Measurements from ENCODE around the gene MED9.
"Not testable (repeated sequence)": the region's sequence is repeated elsewhere in the genome, so short reads cannot be mapped to it uniquely, and the experiment has no call there.

The MED9 gene

DNA sequence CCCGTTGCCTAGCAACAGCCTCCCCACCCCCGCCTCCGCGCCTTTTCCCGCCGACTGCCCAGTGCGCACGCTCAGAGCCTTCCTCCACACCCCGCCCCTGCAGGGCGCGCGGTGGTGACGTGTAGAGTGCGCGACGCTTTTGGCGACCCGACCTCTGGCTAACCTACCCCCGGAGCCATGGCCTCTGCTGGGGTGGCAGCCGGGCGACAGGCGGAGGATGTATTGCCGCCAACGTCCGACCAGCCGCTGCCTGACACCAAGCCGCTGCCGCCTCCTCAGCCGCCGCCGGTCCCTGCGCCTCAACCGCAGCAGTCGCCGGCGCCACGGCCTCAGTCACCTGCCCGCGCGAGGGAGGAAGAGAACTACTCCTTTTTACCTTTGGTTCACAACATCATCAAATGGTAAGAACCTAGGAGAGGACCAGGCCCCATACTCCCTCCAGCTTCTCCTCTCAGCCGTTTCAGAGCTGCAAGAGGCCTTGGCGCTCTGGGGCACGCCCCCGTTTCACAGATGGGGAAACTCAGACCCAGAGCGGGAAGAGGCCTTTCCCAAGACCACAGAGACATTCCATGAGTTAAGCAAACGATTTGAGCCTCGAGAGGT, at the start of gene MED9:
MED9 (plus strand) TSS at position 136 of the 603 bp plus-strand sequence; CDS start at position 178, 42 bp downstream.
- Histone ChIP-seq H3K27ac (peak within 1 kb of the TSS; percentile 75), H3K36me3 (ENCODE audit: insufficient read depth, low read length) (no peaks in the 10 kb centered on the region; the same call in 1 of the 2 replicates), H3K9me3 (ENCODE audit: low read depth, low read length) (no peaks in the 10 kb centered on the region), H3K9ac (ENCODE audit: insufficient read length) (peak within 1 kb of the TSS; percentile 98), H3K4me3 (peak within 1 kb of the TSS; percentile 94)
- TF ChIP-seq FOXP2 (optimal IDR thresholded peaks at IDR 0.05; ENCODE audit: control extremely low read depth, extremely low read length, insufficient read depth), result no peak
- peak; percentile 66; the same call in 1 of the 2 replicates for TF ChIP-seq POLR2AphosphoS5 (IDR thresholded peaks at IDR 0.05; ENCODE audit: borderline replicate concordance, low read depth, low read length)
- TF ChIP-seq EZH2 (IDR thresholded peaks at IDR 0.05), result no peak
- DNase-seq (ENCODE audit: low read depth, low spot score), result peak; percentile 16

DNA sequence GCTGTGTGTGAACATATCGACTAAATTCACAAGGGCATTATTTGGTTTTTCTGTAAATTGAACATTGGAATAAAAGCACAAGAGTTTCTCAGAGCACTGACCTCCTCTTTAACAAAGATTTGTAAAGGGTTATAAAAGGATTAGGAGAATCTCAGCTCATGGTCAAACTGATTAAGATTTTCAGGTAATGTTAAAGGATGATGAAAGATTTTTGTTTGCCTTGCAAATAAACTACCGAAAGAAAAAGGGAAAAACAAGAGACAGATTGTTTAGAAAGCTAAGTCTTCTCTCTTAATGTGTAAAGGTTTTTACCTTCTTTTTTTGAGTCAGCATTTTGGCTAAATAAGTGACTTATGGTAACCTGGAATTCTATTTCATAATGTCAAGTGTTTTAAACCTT, 47.6 kb upstream of the MED9 start:
- H3K4me3 ChIP-seq, result no peak overlapping the region
- no peak for TF ChIP-seq FOXP2 (optimal IDR thresholded peaks at IDR 0.05; ENCODE audit: control extremely low read depth, extremely low read length, insufficient read depth)
- no peak for TF ChIP-seq EZH2 (IDR thresholded peaks at IDR 0.05)
- no peak for TF ChIP-seq POLR2AphosphoS5 (IDR thresholded peaks at IDR 0.05; ENCODE audit: borderline replicate concordance, low read depth, low read length)
- DNase-seq (ENCODE audit: low read depth, low spot score), result no peak
- H3K36me3 ChIP-seq (ENCODE audit: insufficient read depth, low read length), result no peaks in the 10 kb centered on the region
- no peak overlapping the region for H3K9ac ChIP-seq (ENCODE audit: insufficient read length)
- H3K27ac ChIP-seq, result no peak overlapping the region
- no peaks in the 10 kb centered on the region for H3K9me3 ChIP-seq (ENCODE audit: low read depth, low read length)

- H3K4me3 ChIP-seq; DNase-seq (ENCODE audit: low read depth, low spot score); H3K9ac ChIP-seq (ENCODE audit: insufficient read length); H3K9me3 ChIP-seq (ENCODE audit: low read depth, low read length); H3K27ac ChIP-seq; H3K36me3 ChIP-seq (ENCODE audit: insufficient read depth, low read length): not testable (repeated sequence)
These were observed 45.9 kb upstream of the MED9 start for GRCh38 chr17:17430924-17431323.

DNA sequence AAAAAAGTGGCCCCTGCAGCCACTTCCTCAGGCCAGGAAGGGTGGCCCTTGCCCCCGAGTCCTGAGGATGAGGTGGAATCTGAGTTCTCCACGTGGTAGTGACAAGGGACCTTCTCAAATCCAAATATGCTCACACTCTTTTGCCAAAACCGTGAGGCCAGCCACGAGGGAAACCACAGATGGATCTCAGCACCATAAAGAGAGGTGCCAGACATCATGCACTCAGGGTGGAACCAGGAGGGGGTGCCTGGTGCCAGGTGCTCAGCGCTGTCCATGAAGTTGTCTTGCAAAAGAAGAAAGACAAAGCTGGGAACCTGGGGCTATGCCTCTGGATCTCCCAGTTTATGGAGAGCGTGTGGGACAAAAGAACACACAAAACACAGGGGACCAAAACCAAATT, 45.2 kb upstream of the MED9 start:
- H3K27ac ChIP-seq, result no peak overlapping the region
- H3K36me3 ChIP-seq (ENCODE audit: insufficient read depth, low read length), result no peaks in the 10 kb centered on the region
- no peaks in the 10 kb centered on the region for H3K9me3 ChIP-seq (ENCODE audit: low read depth, low read length)
- no peak for DNase-seq (ENCODE audit: low read depth, low spot score)
- no peak overlapping the region for H3K4me3 ChIP-seq
- no peak overlapping the region for H3K9ac ChIP-seq (ENCODE audit: insufficient read length)
- TF ChIP-seq POLR2AphosphoS5 (IDR thresholded peaks at IDR 0.05; ENCODE audit: borderline replicate concordance, low read depth, low read length) (no peak), FOXP2 (optimal IDR thresholded peaks at IDR 0.05; ENCODE audit: control extremely low read depth, extremely low read length, insufficient read depth) (no peak), EZH2 (IDR thresholded peaks at IDR 0.05) (no peak)

DNA sequence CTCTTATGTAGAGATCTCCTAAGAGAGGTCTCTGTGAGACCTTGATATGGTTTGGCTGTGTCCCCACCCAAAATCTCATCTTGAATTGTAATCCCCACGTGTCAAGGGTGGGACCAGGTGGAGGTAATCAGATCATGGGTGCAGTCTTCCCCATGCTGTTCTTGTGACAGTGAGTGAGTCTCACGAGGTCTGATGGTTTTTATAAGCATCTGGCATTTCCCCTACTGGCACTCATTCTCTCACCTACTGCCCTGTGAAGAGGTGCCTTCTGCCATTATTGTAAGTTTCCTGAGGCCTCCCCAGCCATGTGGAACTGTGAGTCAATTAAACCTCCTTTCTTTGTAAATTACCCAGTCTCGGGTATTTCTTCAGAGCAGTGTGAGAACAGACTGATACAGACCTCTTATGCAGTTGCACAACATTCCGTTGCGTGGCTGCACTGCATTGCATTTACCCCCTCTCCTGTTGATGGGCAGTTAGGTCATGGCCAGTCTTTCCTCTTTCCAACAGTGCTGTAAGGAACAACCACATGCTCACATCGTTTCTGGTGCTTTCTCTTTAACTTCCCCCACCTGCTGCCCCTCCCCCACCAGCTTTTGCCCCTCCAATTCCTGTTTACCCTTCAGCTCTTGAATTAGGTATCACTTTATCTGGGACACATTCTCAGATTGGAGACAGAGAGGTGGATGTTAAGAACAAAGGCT, 43.6 kb upstream of the MED9 start:
- H3K27ac ChIP-seq, result no peak overlapping the region
- H3K4me3 ChIP-seq, result no peak overlapping the region
- no peak overlapping the region for H3K9ac ChIP-seq (ENCODE audit: insufficient read length)
- TF ChIP-seq POLR2AphosphoS5 (IDR thresholded peaks at IDR 0.05; ENCODE audit: borderline replicate concordance, low read depth, low read length) (no peak), FOXP2 (optimal IDR thresholded peaks at IDR 0.05; ENCODE audit: control extremely low read depth, extremely low read length, insufficient read depth) (no peak), EZH2 (IDR thresholded peaks at IDR 0.05) (no peak)
- no peaks in the 10 kb centered on the region for H3K36me3 ChIP-seq (ENCODE audit: insufficient read depth, low read length)
- DNase-seq (ENCODE audit: low read depth, low spot score), result no peak
- no peaks in the 10 kb centered on the region for H3K9me3 ChIP-seq (ENCODE audit: low read depth, low read length)

DNA sequence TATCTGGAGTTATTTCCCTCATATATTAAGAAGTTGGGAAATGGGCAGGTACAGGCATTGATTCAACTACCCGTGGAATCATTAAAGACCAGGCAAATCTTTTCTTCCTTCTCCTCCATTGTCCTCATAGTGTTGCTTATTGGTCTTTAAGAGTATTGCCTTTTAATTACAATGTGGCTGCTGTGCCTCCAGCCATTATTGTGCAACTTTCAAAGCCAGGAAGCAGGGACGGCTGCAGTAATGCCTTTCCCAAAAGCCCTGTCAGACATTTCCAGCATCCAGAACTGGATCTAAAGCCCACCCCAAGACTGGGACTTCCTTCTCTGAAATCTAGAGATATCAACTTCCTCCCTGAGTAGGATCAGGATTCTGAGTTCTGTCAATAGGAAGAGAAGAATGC, 42.3 kb upstream of the MED9 start:
- DNase-seq (ENCODE audit: low read depth, low spot score), result no peak
- Histone ChIP-seq H3K36me3 (ENCODE audit: insufficient read depth, low read length) (no peaks in the 10 kb centered on the region), H3K9me3 (ENCODE audit: low read depth, low read length) (no peaks in the 10 kb centered on the region), H3K9ac (ENCODE audit: insufficient read length) (no peak overlapping the region), H3K4me3 (no peak overlapping the region), H3K27ac (no peak overlapping the region)
- TF ChIP-seq EZH2 (IDR thresholded peaks at IDR 0.05), result no peak
- TF ChIP-seq FOXP2 (optimal IDR thresholded peaks at IDR 0.05; ENCODE audit: control extremely low read depth, extremely low read length, insufficient read depth), result no peak
- TF ChIP-seq POLR2AphosphoS5 (IDR thresholded peaks at IDR 0.05; ENCODE audit: borderline replicate concordance, low read depth, low read length), result no peak

GRCh38 chr17:17435323-17435722, 41.5 kb upstream of the MED9 start:
- Histone ChIP-seq H3K9me3 (ENCODE audit: low read depth, low read length) (no peaks in the 10 kb centered on the region), H3K4me3 (no peak overlapping the region), H3K9ac (ENCODE audit: insufficient read length) (no peak overlapping the region), H3K27ac (no peak overlapping the region), H3K36me3 (ENCODE audit: insufficient read depth, low read length) (no peaks in the 10 kb centered on the region)
- no peak for DNase-seq (ENCODE audit: low read depth, low spot score)
- TF ChIP-seq FOXP2 (optimal IDR thresholded peaks at IDR 0.05; ENCODE audit: control extremely low read depth, extremely low read length, insufficient read depth) (no peak), EZH2 (IDR thresholded peaks at IDR 0.05) (no peak), POLR2AphosphoS5 (IDR thresholded peaks at IDR 0.05; ENCODE audit: borderline replicate concordance, low read depth, low read length) (no peak)

GRCh38 chr17:17437461-17437860, 39.3 kb upstream of the MED9 start:
- no peak for DNase-seq (ENCODE audit: low read depth, low spot score)
- H3K9me3 ChIP-seq (ENCODE audit: low read depth, low read length), result no peaks in the 10 kb centered on the region
- H3K27ac ChIP-seq, result no peak overlapping the region
- no peak overlapping the region for H3K4me3 ChIP-seq
- no peaks in the 10 kb centered on the region for H3K36me3 ChIP-seq (ENCODE audit: insufficient read depth, low read length)
- no peak for TF ChIP-seq FOXP2 (optimal IDR thresholded peaks at IDR 0.05; ENCODE audit: control extremely low read depth, extremely low read length, insufficient read depth)
- no peak for TF ChIP-seq EZH2 (IDR thresholded peaks at IDR 0.05)
- TF ChIP-seq POLR2AphosphoS5 (IDR thresholded peaks at IDR 0.05; ENCODE audit: borderline replicate concordance, low read depth, low read length), result no peak
- H3K9ac ChIP-seq (ENCODE audit: insufficient read length), result no peak overlapping the region

DNA sequence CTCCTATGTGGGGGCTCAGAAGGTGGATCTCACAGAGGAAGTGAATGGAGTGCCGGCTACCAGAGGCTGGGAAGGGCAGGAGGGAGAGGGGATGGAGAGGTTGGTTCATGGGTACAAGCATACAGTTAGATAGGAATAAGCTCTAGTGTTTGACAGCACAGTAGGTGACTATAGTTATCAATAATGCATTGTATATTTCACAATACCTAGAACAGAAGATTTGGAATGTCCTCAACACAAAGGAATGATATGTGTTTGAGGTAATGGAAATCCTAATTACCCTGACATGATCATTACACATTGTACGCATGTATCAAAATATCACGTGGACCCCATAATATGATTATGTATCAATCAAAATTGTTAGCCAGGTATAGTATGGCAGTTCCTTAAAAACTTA, 38.9 kb upstream of the MED9 start:
- no peak overlapping the region for H3K9ac ChIP-seq (ENCODE audit: insufficient read length)
- H3K27ac ChIP-seq, result no peak overlapping the region
- no peak for DNase-seq (ENCODE audit: low read depth, low spot score)
- H3K4me3 ChIP-seq, result no peak overlapping the region
- no peaks in the 10 kb centered on the region for H3K36me3 ChIP-seq (ENCODE audit: insufficient read depth, low read length)
- H3K9me3 ChIP-seq (ENCODE audit: low read depth, low read length), result no peaks in the 10 kb centered on the region
- TF ChIP-seq POLR2AphosphoS5 (IDR thresholded peaks at IDR 0.05; ENCODE audit: borderline replicate concordance, low read depth, low read length) (no peak), FOXP2 (optimal IDR thresholded peaks at IDR 0.05; ENCODE audit: control extremely low read depth, extremely low read length, insufficient read depth) (no peak), EZH2 (IDR thresholded peaks at IDR 0.05) (no peak)

Data from SK-N-MC (cell line).